Caco-2 (cell line): Measurements from ENCODE around the gene SAMD4A. TPM values are rescaled to one million over a fixed set of nuclear protein-coding genes. Genes with fewer than 3 reads are reported as not detected.

Experiments used
- BruUV-seq: library from RNA; stranded (reverse); fragments of 400-500 nt; replicated peaks from 2 replicates; lab custom pipeline; 2021; lab: Mats Ljungman, UMichigan
- CTCF ChIA-PET: fragments of 300-600 bp; sonication (Branson Sonifier 250); formaldehyde crosslinking; loops from one replicate; lab custom pipeline; 2022; ENCODE audit warnings: antibody characterized with exemption; lab: Charles Lee
- POLR2A ChIA-PET: fragments of 300-600 bp; sonication (Branson Sonifier 250); formaldehyde crosslinking; loops from one replicate; lab custom pipeline; 2022; ENCODE audit warnings: antibody characterized with exemption; lab: Charles Lee
- DNase-seq, 2 experiments: peaks; one replicate each; pipeline versions ENCODE4 v3.0.0 to v3.0.0-alpha.2; 2020 to 2022
- H3K27me3 ChIP-seq: replicated peaks from 2 replicates; pipeline ENCODE4 v1.6.0; 2011; ENCODE audit warnings: low read length; ENCODE audit not compliant: control insufficient read depth, insufficient read depth
- H3K36me3 ChIP-seq: 2 replicates; pipeline ENCODE4 v1.5.1; 2011; ENCODE audit warnings: low read length; ENCODE audit not compliant: control insufficient read depth, insufficient read depth
- H3K4me1 ChIP-seq: fragments of 250-450 bp; sonication (Bioruptor Pico); 2 replicates; pipeline ENCODE4 v1.5.1; 2020; ENCODE audit warnings: mild to moderate bottlenecking
- H3K4me3 ChIP-seq: 2 replicates; pipeline ENCODE4 v1.5.1; 2011; ENCODE audit warnings: low read depth, mild to moderate bottlenecking, control low read depth, low read length
- H3K9me3 ChIP-seq: fragments of 250-450 bp; sonication (Bioruptor Pico); 2 replicates; pipeline ENCODE4 v1.5.1; 2020; ENCODE audit warnings: mild to moderate bottlenecking, moderate library complexity
- H3K27ac Mint-ChIP-seq: one replicate; pipeline ENCODE4 v1.8.0; 2022; ENCODE audit warnings: mixed read lengths; ENCODE audit not compliant: unreplicated experiment
- H3K27me3 Mint-ChIP-seq: one replicate; pipeline ENCODE4 v1.8.0; 2022; ENCODE audit warnings: mixed read lengths; ENCODE audit not compliant: insufficient read depth, unreplicated experiment
- H3K36me3 Mint-ChIP-seq: one replicate; pipeline ENCODE4 v1.8.0; 2022; ENCODE audit warnings: mild to moderate bottlenecking, mixed read lengths; ENCODE audit not compliant: insufficient read depth, unreplicated experiment
- H3K4me1 Mint-ChIP-seq: one replicate; pipeline ENCODE4 v1.8.0; 2022; ENCODE audit warnings: low read depth, mixed read lengths; ENCODE audit not compliant: unreplicated experiment
- H3K4me3 Mint-ChIP-seq: one replicate; pipeline ENCODE4 v1.8.0; 2022; ENCODE audit warnings: mild to moderate bottlenecking, moderate library complexity, mixed read lengths; ENCODE audit not compliant: unreplicated experiment
- H3K9me3 Mint-ChIP-seq: one replicate; pipeline ENCODE4 v1.8.0; 2022; ENCODE audit warnings: mixed read lengths; ENCODE audit not compliant: unreplicated experiment
- CTCF ChIP-seq, 2 experiments: fragments of 200-600 bp in 1 of 2; IDR thresholded peaks; 1 replicate in 1 of 2; 2 replicates in 1 of 2; pipeline versions ENCODE4 v1.5.1 to v1.8.0; 2011 to 2022; ENCODE audit warnings: antibody characterized with exemption in 1 of 2, control low read depth in 1 of 2, inconsistent platforms in 1 of 2, low read depth in 1 of 2, low read length in 1 of 2, mild to moderate bottlenecking in 1 of 2, moderate library complexity in 1 of 2; ENCODE audit not compliant: insufficient read depth in 1 of 2, severe bottlenecking in 1 of 2, unreplicated experiment in 1 of 2
- intact Hi-C: fragments of 100-400 bp; cut with micrococcal nuclease; formaldehyde crosslinking; loops from one replicate; pipeline ENCODE4 v1.10.0; 2022; ENCODE audit not compliant: unreplicated experiment
- total RNA-seq: library from RNA; stranded (reverse); gene quantifications from 2 replicates; pipeline ENCODE4 v1.2.3, GENCODE V29; 2022

The SAMD4A gene
- total RNA-seq, 1 experiment from 2014 or later: 60.8 TPM

- peaks cover 49% of the 10 kb centered on the region for H3K36me3 Mint-ChIP-seq
- 0 out of 2 replicates have a peak overlapping the region, but pooled peaks have one; percentile 4 for H3K4me3 ChIP-seq
- H3K36me3 ChIP-seq: no peaks in the 10 kb centered on the region
- no peaks in the 10 kb centered on the region for H3K27me3 ChIP-seq
- peak overlapping the region; percentile 66 for H3K27ac Mint-ChIP-seq
- no peak for TF ChIP-seq CTCF (IDR thresholded peaks at IDR 0.05; ENCODE audit: insufficient read depth in 1 of 2, low read depth in 1 of 2, low read length in 1 of 2, severe bottlenecking in 1 of 2, unreplicated experiment in 1 of 2)
- no peaks in the 10 kb centered on the region for H3K9me3 Mint-ChIP-seq
- DNase-seq: no peak
- H3K4me1 Mint-ChIP-seq: peaks cover 39% of the 10 kb centered on the region
- no peaks in the 10 kb centered on the region for H3K9me3 ChIP-seq
- ChIA-PET POLR2A (interaction anchor here (1.0 to 1.6 kb wide), 3 partner anchors 8 to 86 kb away, joined by 4 to 14 read pairs (median 5); partner anchors contain the start of gene SAMD4A), CTCF (interaction anchor here (1.0 kb wide), 2 partner anchors 8 to 86 kb away, joined by 4 to 5 read pairs; no protein-coding TSS in a partner anchor)
- no peaks in the 10 kb centered on the region for H3K27me3 Mint-ChIP-seq
- H3K4me1 ChIP-seq: peaks cover 96% of the 10 kb centered on the region
- BruUV-seq: TSS peak; percentile 93
- H3K4me3 Mint-ChIP-seq: peak overlapping the region; percentile 52
- intact Hi-C loops: loop anchor here (1.0 to 2.0 kb wide), 2 partner anchors 8 to 39 kb away; no protein-coding TSS in a partner anchor
Measured at GRCh38 chr14:54651649-54652048, 84.7 kb downstream of the SAMD4A start.

DNA sequence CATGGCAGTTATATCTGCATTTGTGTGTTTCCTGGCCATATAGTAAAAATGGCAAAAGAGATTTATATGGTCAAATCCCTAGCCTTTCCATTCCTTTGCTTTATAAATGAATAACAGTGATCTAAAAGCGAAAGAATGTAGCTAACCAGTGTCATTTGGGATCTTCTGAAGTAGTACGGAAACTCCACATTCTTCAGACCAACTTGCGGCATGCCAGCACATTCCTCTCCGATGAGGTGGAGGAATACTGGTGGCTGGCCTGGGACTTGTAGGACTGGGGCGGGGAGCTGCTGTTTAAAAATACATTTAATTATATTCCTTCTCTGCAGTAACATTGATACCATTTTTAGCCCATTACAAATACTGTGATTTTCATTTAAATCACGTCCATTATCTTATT is 85.3 kb downstream of the SAMD4A start:
- Mint-ChIP-seq H3K27ac (peak overlapping the region; percentile 66), H3K27me3 (no peaks in the 10 kb centered on the region), H3K4me1 (peaks cover 44% of the 10 kb centered on the region), H3K9me3 (no peaks in the 10 kb centered on the region), H3K4me3 (peak overlapping the region; percentile 52), H3K36me3 (peaks cover 54% of the 10 kb centered on the region)
- intact Hi-C loops: loop anchor here (1.0 to 2.0 kb wide), 2 partner anchors 9 to 39 kb away; no protein-coding TSS in a partner anchor
- H3K4me1 ChIP-seq: peaks cover 96% of the 10 kb centered on the region
- H3K27me3 ChIP-seq: no peaks in the 10 kb centered on the region
- no TSS peak for BruUV-seq
- H3K9me3 ChIP-seq: no peaks in the 10 kb centered on the region
- H3K4me3 ChIP-seq: 0 out of 2 replicates have a peak overlapping the region, but pooled peaks have one; percentile 4
- H3K36me3 ChIP-seq: no peaks in the 10 kb centered on the region
- POLR2A ChIA-PET: interaction anchor here (0.6 to 1.1 kb wide), 3 partner anchors 9 to 86 kb away, joined by 3 to 14 read pairs (median 5); partner anchors contain the start of gene SAMD4A
- DNase-seq: peak; percentile 76 to 85
- no peak for TF ChIP-seq CTCF (IDR thresholded peaks at IDR 0.05; ENCODE audit: insufficient read depth in 1 of 2, low read depth in 1 of 2, low read length in 1 of 2, severe bottlenecking in 1 of 2, unreplicated experiment in 1 of 2)
- CTCF ChIA-PET: interaction anchor here (0.6 to 1.0 kb wide), 3 partner anchors 8 to 151 kb away, joined by 4 to 13 read pairs (median 5); no protein-coding TSS in a partner anchor

DNA sequence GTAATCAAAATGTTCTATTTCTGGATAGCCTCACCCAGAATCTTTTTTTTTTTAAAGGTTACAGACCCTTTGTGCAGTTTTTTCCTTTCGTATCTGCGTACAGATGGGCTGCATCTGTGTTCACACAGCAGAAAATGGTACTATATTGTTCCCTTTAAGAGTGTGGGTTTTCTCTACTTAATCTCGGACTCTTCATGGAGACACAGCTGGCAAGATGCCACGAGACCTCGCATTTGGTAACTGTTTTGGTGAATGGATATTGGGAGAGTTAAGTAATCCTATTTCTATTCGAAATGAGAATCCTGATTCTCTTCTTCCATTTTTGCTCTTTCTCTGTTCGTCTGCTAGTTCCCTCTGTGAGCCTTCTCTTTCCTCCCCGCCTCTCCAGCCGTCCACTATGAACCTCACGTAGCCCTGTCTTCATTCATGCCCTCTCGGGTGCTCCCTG is 85.7 kb downstream of the SAMD4A start:
- Mint-ChIP-seq H3K4me1 (peaks cover 49% of the 10 kb centered on the region), H3K27ac (peak overlapping the region; percentile 66), H3K27me3 (no peaks in the 10 kb centered on the region), H3K36me3 (peaks cover 58% of the 10 kb centered on the region), H3K9me3 (no peaks in the 10 kb centered on the region), H3K4me3 (peak overlapping the region; percentile 52)
- ChIA-PET POLR2A (interaction anchor here (0.6 to 1.3 kb wide), 4 partner anchors 9 to 86 kb away, joined by 3 to 14 read pairs (median 4); partner anchors contain the start of gene SAMD4A), CTCF (interaction anchor here (0.6 to 1.0 kb wide), 3 partner anchors 9 to 151 kb away, joined by 4 to 13 read pairs (median 5); no protein-coding TSS in a partner anchor)
- intact Hi-C loops: loop anchor here (1.0 to 2.0 kb wide), 2 partner anchors 9 to 38 kb away; no protein-coding TSS in a partner anchor
- H3K36me3 ChIP-seq: no peaks in the 10 kb centered on the region
- H3K4me3 ChIP-seq: no peak overlapping the region
- peaks cover 96% of the 10 kb centered on the region for H3K4me1 ChIP-seq
- BruUV-seq: TSS peak; percentile 58
- TF ChIP-seq CTCF (IDR thresholded peaks at IDR 0.05; ENCODE audit: insufficient read depth in 1 of 2, low read depth in 1 of 2, low read length in 1 of 2, severe bottlenecking in 1 of 2, unreplicated experiment in 1 of 2): no peak
- no peak for DNase-seq
- no peaks in the 10 kb centered on the region for H3K27me3 ChIP-seq
- H3K9me3 ChIP-seq: no peaks in the 10 kb centered on the region
